Osteocyte (in vitro differentiated cells): ENCODE results near the gene DLEC1. TPM values are rescaled to one million over a fixed set of nuclear protein-coding genes. Genes with fewer than 3 reads are reported as not detected.
A peak's percentile ranks its signal among the peaks of the same experiment; 100 is the strongest.

Experiments
- DNase-seq: peaks from one replicate; pipeline ENCODE4 v3.0.0; 2021; ENCODE audit warnings: mixed read lengths; ENCODE audit not compliant: unreplicated experiment; ENCODE audit errors: extremely low spot score
- H3K27ac Mint-ChIP-seq: one replicate; pipeline ENCODE4 v1.8.0; 2021; ENCODE audit warnings: mild to moderate bottlenecking, mixed read lengths; ENCODE audit not compliant: unreplicated experiment
- H3K27me3 Mint-ChIP-seq: one replicate; pipeline ENCODE4 v1.8.0; 2021; ENCODE audit warnings: mixed read lengths; ENCODE audit not compliant: unreplicated experiment
- H3K36me3 Mint-ChIP-seq: one replicate; pipeline ENCODE4 v1.8.0; 2021; ENCODE audit warnings: mixed read lengths; ENCODE audit not compliant: unreplicated experiment
- H3K4me1 Mint-ChIP-seq: one replicate; pipeline ENCODE4 v1.8.0; 2021; ENCODE audit warnings: mixed read lengths; ENCODE audit not compliant: unreplicated experiment
- H3K4me3 Mint-ChIP-seq: one replicate; pipeline ENCODE4 v1.8.0; 2021; ENCODE audit warnings: mild to moderate bottlenecking, moderate library complexity, mixed read lengths; ENCODE audit not compliant: unreplicated experiment
- H3K9me3 Mint-ChIP-seq: one replicate; pipeline ENCODE4 v1.8.0; 2021; ENCODE audit warnings: mixed read lengths; ENCODE audit not compliant: unreplicated experiment
- CTCF ChIP-seq: fragments of 200-600 bp; sonication (generic); IDR thresholded peaks from 2 replicates; pipeline ENCODE4 v1.5.0; 2021; ENCODE audit warnings: antibody characterized with exemption, mild to moderate bottlenecking, moderate library complexity
- long read RNA-seq: library from polyadenylated mRNA; unstranded; transcript quantifications from one replicate; pipeline ENCODE4 v2.0.0, GENCODE V29; 2021
- total RNA-seq: library from RNA; stranded (reverse); gene quantifications from 2 replicates; pipeline ENCODE4 v1.2.1, GENCODE V29; 2021

Gene DLEC1
- 0.24 and 0.62 TPM in 2 replicates for total RNA-seq
- long read RNA-seq, result 0 reads

- H3K4me1 Mint-ChIP-seq, result peaks cover 15% of the 10 kb centered on the region
- H3K36me3 Mint-ChIP-seq, result no peaks in the 10 kb centered on the region
- no peaks in the 10 kb centered on the region for H3K9me3 Mint-ChIP-seq
- peaks cover 13% of the 10 kb centered on the region for H3K27me3 Mint-ChIP-seq
- H3K27ac Mint-ChIP-seq, result no peak within 1 kb of the TSS
- H3K4me3 Mint-ChIP-seq, result peak within 1 kb of the TSS; percentile 70
- DNase-seq, result no peak
- TF ChIP-seq CTCF, result no peak
These were observed at the start of gene DLEC1 for GRCh38 chr3:38039101-38039898. DLEC1 (plus strand) TSS chr3:38039208; CDS start chr3:38039226, 18 bp downstream.

GRCh38 chr3:37989821-37990480 is 49.1 kb upstream of the DLEC1 start:
- DNase-seq, result no peak
- no peaks in the 10 kb centered on the region for H3K9me3 Mint-ChIP-seq
- H3K27me3 Mint-ChIP-seq, result peaks cover 2% of the 10 kb centered on the region
- H3K27ac Mint-ChIP-seq, result no peak overlapping the region
- H3K4me1 Mint-ChIP-seq, result peaks cover 7% of the 10 kb centered on the region
- H3K36me3 Mint-ChIP-seq, result peaks cover 3% of the 10 kb centered on the region
- H3K4me3 Mint-ChIP-seq, result no peak overlapping the region
- no peak for TF ChIP-seq CTCF

- no peaks in the 10 kb centered on the region for H3K36me3 Mint-ChIP-seq
- no peak for TF ChIP-seq CTCF
- peaks cover 7% of the 10 kb centered on the region for H3K4me1 Mint-ChIP-seq
- peaks cover 2% of the 10 kb centered on the region for H3K27me3 Mint-ChIP-seq
- no peak for DNase-seq
- H3K27ac Mint-ChIP-seq, result no peak within 1 kb of the TSS
- no peak within 1 kb of the TSS for H3K4me3 Mint-ChIP-seq
- no peaks in the 10 kb centered on the region for H3K9me3 Mint-ChIP-seq
These were observed 48.5 kb upstream of the DLEC1 start, which contains the start of gene VILL for GRCh38 chr3:37990527-37990926. VILL (plus strand) TSS chr3:37990786; CDS start chr3:37993673, 2,887 bp downstream.

GRCh38 chr3:37991109-37991508 is 47.9 kb upstream of the DLEC1 start:
- Mint-ChIP-seq H3K4me1 (peaks cover 7% of the 10 kb centered on the region), H3K27me3 (peaks cover 2% of the 10 kb centered on the region), H3K9me3 (no peaks in the 10 kb centered on the region), H3K27ac (no peak overlapping the region), H3K4me3 (no peak overlapping the region), H3K36me3 (no peaks in the 10 kb centered on the region)
- no peak for DNase-seq
- no peak for TF ChIP-seq CTCF

- Mint-ChIP-seq H3K9me3 (no peaks in the 10 kb centered on the region), H3K36me3 (no peaks in the 10 kb centered on the region), H3K4me1 (peaks cover 10% of the 10 kb centered on the region), H3K27ac (no peak overlapping the region), H3K4me3 (no peak overlapping the region), H3K27me3 (peaks cover 2% of the 10 kb centered on the region)
- no peak for DNase-seq
- no peak for TF ChIP-seq CTCF
These were observed 47.2 kb upstream of the DLEC1 start for GRCh38 chr3:37991823-37992222.
